ENCODE data around the gene WAPL.

The WAPL gene

GRCh38 chr10:86385806-86386205 is 135.8 kb downstream of the WAPL start:
- no peak overlapping the region for H3K27ac Mint-ChIP-seq
- H3K27me3 Mint-ChIP-seq: peaks cover 55% of the 10 kb centered on the region
- H3K9me3 Mint-ChIP-seq: no peaks in the 10 kb centered on the region
- H3K36me3 Mint-ChIP-seq (ENCODE audit: low read depth): no peaks in the 10 kb centered on the region
- H3K4me1 Mint-ChIP-seq (ENCODE audit: low read depth): peaks cover 4% of the 10 kb centered on the region
- no peak overlapping the region for H3K4me3 Mint-ChIP-seq
